Loucy (cell line): Measurements from ENCODE around the gene TBX10.

Source experiments
- CTCF ChIP-seq: fragments of 200-600 bp; sonication (generic); conservative IDR thresholded peaks from 2 replicates; pipeline ENCODE4 v1.5.1; 2014; ENCODE audit warnings: mild to moderate bottlenecking, antibody characterized with exemption, low read length
- EZH2phosphoT487 ChIP-seq: fragments of 200-600 bp; IDR thresholded peaks from 2 replicates; pipeline ENCODE4 v1.6.1; 2018; ENCODE audit warnings: antibody characterized with exemption, mild to moderate bottlenecking, moderate library complexity, borderline replicate concordance

- TF ChIP-seq CTCF: no peak
- TF ChIP-seq EZH2phosphoT487: no peak
These were observed 7.2 kb upstream of the TBX10 start for GRCh38 chr11:67646535-67647336.
